Spleen (tissue), 11 donors: Measurements from ENCODE around the gene GRM3. TPM values are rescaled to one million over a fixed set of nuclear protein-coding genes. Genes with fewer than 3 reads are reported as not detected.

Experiments
- DNase-seq: peaks from one replicate; pipeline ENCODE4 v3.0.0-alpha.2; 2020
- H3K27ac ChIP-seq, 8 donors: fragments of 200-600 bp; sonication (generic) in 7 of 8; 1 replicate in 4 of 8; 2 replicates in 4 of 8; pipeline versions ENCODE4 v1.5.0 to v1.8.0; 2016 to 2021; ENCODE audit warnings: inconsistent platforms in 4 of 8, mild to moderate bottlenecking in 4 of 8, moderate library complexity in 1 of 8
- H3K27me3 ChIP-seq, 7 donors: fragments of 200-600 bp; sonication (generic) in 6 of 7; replicated peaks in 1 of 7; 1 replicate in 4 of 7; 2 replicates in 3 of 7; pipeline versions ENCODE4 v1.5.0 to v1.8.0; 2016 to 2021; ENCODE audit warnings: inconsistent platforms in 3 of 7, mild to moderate bottlenecking in 1 of 7
- H3K36me3 ChIP-seq, 6 donors: fragments of 200-600 bp; sonication (generic) in 5 of 6; 1 replicate in 4 of 6; 2 replicates in 2 of 6; pipeline versions ENCODE4 v1.5.0 to v1.8.0; 2016 to 2021; ENCODE audit warnings: inconsistent platforms in 2 of 6
- H3K4me1 ChIP-seq, 6 donors: fragments of 200-600 bp; sonication (generic) in 5 of 6; 1 replicate in 3 of 6; 2 replicates in 3 of 6; pipeline versions ENCODE4 v1.5.0 to v1.8.0; 2016 to 2021; ENCODE audit warnings: inconsistent platforms in 3 of 6
- H3K4me3 ChIP-seq, 8 donors: fragments of 200-600 bp; sonication (generic) in 7 of 8; 1 replicate in 4 of 8; 2 replicates in 4 of 8; pipeline versions ENCODE4 v1.5.0 to v1.8.0; 2016 to 2021; ENCODE audit warnings: inconsistent platforms in 4 of 8, mild to moderate bottlenecking in 4 of 8, moderate library complexity in 2 of 8
- H3K9me3 ChIP-seq, 8 donors: fragments of 200-600 bp; sonication (generic) in 7 of 8; 1 replicate in 4 of 8; 2 replicates in 4 of 8; pipeline versions ENCODE4 v1.5.0 to v1.8.0; 2016 to 2021; ENCODE audit warnings: inconsistent platforms in 4 of 8
- CTCF ChIP-seq, 11 experiments: fragments of 200-600 bp in 7 of 11; fragments of 450-650 bp in 4 of 11; sonication (generic) in 4 of 11; IDR thresholded peaks in 8 of 11; conservative IDR thresholded peaks in 3 of 11; 1 replicate in 7 of 11; 2 replicates in 4 of 11; pipeline versions ENCODE4 v1.4.0 to v1.8.0; 2016 to 2021; ENCODE audit warnings: antibody characterized with exemption in 11 of 11, inconsistent platforms in 4 of 11, mild to moderate bottlenecking in 1 of 11
- POLR2A ChIP-seq, 3 donors: fragments of 450-650 bp; IDR thresholded peaks; one replicate each; pipeline ENCODE4 v1.5.1; 2017; ENCODE audit warnings: antibody characterized with exemption in 3 of 3, mild to moderate bottlenecking in 1 of 3
- POLR2AphosphoS5 ChIP-seq, 3 donors: sonication (generic); formaldehyde crosslinking; IDR thresholded peaks; one replicate each; pipeline ENCODE4 v1.5.1; 2017; ENCODE audit warnings: antibody characterized with exemption in 3 of 3
- WGBS, 5 donors: extraction: QIAGEN DNeasy Blood & Tissue Kit in 3 of 5; methylation state at CpG; one replicate each; pipeline versions ENCODE4 v1.1.5 to v1.1.7; 2013 to 2018; 5-methylcytosine and 5-hydroxymethylcytosine counted together
- intact Hi-C: fragments of 100-400 bp; cut with DNase I; formaldehyde crosslinking; loops from one replicate; pipeline ENCODE4 v1.15.0; 2023; ENCODE audit warnings: low total_unique reads
- polyA plus RNA-seq, 3 donors: library from polyadenylated mRNA; stranded (reverse); fragments of 200-250 nt; gene quantifications; one replicate each; pipeline ENCODE4 v1.2.1, GENCODE V29; 2013
- total RNA-seq, 7 donors: library from RNA; depleted of rRNA in 3 of 7; stranded (reverse); fragments of >200 nt in 3 of 7; fragmentation: NEBNext Ultra II Directional in 4 of 7; extraction: Animal tissue kit (Norgen Biotek cat#: 25700) in 4 of 7; gene quantifications; one replicate each; pipeline versions ENCODE4 v1.1.0 to v1.2.1, GENCODE V29; 2016 to 2021
- donor health status: healthy with polysubstance abuse.
- donor health status: DM: no; HTN: no; CAD: no; lungs with moderate emphysema.
- donor health status: DM: no; HTN: no; CAD: no.
- donor health status: Bipolar disorder and iron deficiency.
- donor health status: healthy.
- donor health status: DM: no; HTN: no; CAD: no.
- donor health status: DM: yes; HTN: yes; CAD: no.

Gene GRM3
- total and polyA plus RNA-seq, 10 donors, result 0.21 to 0.37 TPM; not detected in 8

GRCh38 chr7:86765931-86766330 lies 122.2 kb downstream of the GRM3 start:
- Histone ChIP-seq H3K27ac (no peak overlapping the region), H3K36me3 (no peaks in the 10 kb centered on the region), H3K27me3 (no peaks in the 10 kb centered on the region), H3K4me3 (no peak overlapping the region), H3K4me1 (no peaks in the 10 kb centered on the region), H3K9me3 (no peaks in the 10 kb centered on the region)
- TF ChIP-seq CTCF (IDR thresholded peaks at IDR 0.05 in 8 of 11, conservative IDR thresholded peaks at IDR 0.05 in 3 of 11) (no peak), POLR2AphosphoS5 (IDR thresholded peaks at IDR 0.05) (no peak), POLR2A (IDR thresholded peaks at IDR 0.05) (no peak)
- intact Hi-C loops, result no loop called here
- DNase-seq, result no peak
- 63 to 76% (median 72%) methylated on average over 2 of the region's 2 CpGs for WGBS, 5 donors

GRCh38 chr7:86768394-86768793 lies 124.7 kb downstream of the GRM3 start:
- H3K9me3 ChIP-seq, result no peaks in the 10 kb centered on the region
- 58 to 85% (median 71%) methylated on average over 1 of the region's 1 CpG for WGBS, 5 donors
- H3K27ac ChIP-seq, result no peak overlapping the region
- H3K4me1 ChIP-seq, result no peaks in the 10 kb centered on the region
- H3K4me3 ChIP-seq, result no peak overlapping the region
- DNase-seq, result no peak
- intact Hi-C loops, result no loop called here
- TF ChIP-seq POLR2A (IDR thresholded peaks at IDR 0.05), result no peak
- TF ChIP-seq CTCF (IDR thresholded peaks at IDR 0.05 in 8 of 11, conservative IDR thresholded peaks at IDR 0.05 in 3 of 11), result no peak
- no peak for TF ChIP-seq POLR2AphosphoS5 (IDR thresholded peaks at IDR 0.05)
- no peaks in the 10 kb centered on the region for H3K27me3 ChIP-seq
- no peaks in the 10 kb centered on the region for H3K36me3 ChIP-seq

- no peak overlapping the region for H3K27ac ChIP-seq
- H3K9me3 ChIP-seq, result no peaks in the 10 kb centered on the region
- DNase-seq, result no peak
- H3K4me1 ChIP-seq, result no peaks in the 10 kb centered on the region
- no peaks in the 10 kb centered on the region for H3K36me3 ChIP-seq
- H3K4me3 ChIP-seq, result no peak overlapping the region
- intact Hi-C loops, result no loop called here
- H3K27me3 ChIP-seq, result no peaks in the 10 kb centered on the region
- WGBS, 5 donors, result 65 to 68% (median 66%) methylated on average over 4 of the region's 4 CpGs
- TF ChIP-seq CTCF (IDR thresholded peaks at IDR 0.05 in 8 of 11, conservative IDR thresholded peaks at IDR 0.05 in 3 of 11), result no peak
- no peak for TF ChIP-seq POLR2AphosphoS5 (IDR thresholded peaks at IDR 0.05)
- no peak for TF ChIP-seq POLR2A (IDR thresholded peaks at IDR 0.05)
Measured at GRCh38 chr7:86768967-86769760, 125.5 kb downstream of the GRM3 start.

- intact Hi-C loops, result no loop called here
- Histone ChIP-seq H3K4me1 (no peaks in the 10 kb centered on the region), H3K36me3 (no peaks in the 10 kb centered on the region), H3K4me3 (no peak overlapping the region), H3K9me3 (no peaks in the 10 kb centered on the region), H3K27ac (no peak overlapping the region), H3K27me3 (no peaks in the 10 kb centered on the region)
- DNase-seq, result no peak
- TF ChIP-seq CTCF (IDR thresholded peaks at IDR 0.05 in 8 of 11, conservative IDR thresholded peaks at IDR 0.05 in 3 of 11) (no peak), POLR2AphosphoS5 (IDR thresholded peaks at IDR 0.05) (no peak), POLR2A (IDR thresholded peaks at IDR 0.05) (no peak)
Measured at GRCh38 chr7:86773309-86773708, 129.6 kb downstream of the GRM3 start.
